NCI-H1436 (cell line): ENCODE data around the gene ERFE.

Experiments
- DNase-seq: peaks from one replicate; lab custom pipeline; 2025; lab: John Stamatoyannopoulos, UW

ERFE gene

GRCh38 chr2:238139196-238140039 lies 19.4 kb upstream of the ERFE start:
- no peak for DNase-seq

DNA sequence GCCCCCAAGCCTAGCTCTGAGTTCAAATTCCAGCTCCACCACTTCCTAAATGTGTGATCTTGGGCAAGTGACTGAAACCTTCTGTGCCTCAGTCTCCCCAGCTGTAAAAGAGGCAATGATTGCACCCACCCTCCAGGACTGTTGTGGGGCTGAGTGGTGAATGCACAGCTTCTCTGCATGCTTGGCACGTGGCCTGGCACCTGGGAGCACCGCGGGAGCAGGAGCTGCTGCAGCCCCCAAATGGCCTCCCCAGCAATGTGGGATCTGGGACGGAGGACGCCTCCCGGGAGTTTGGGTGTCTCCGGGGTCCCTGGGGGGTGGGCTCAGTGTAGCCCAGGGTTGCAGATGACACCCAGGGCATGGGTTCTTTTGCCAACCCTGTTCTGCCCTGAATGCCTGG lies 18.7 kb upstream of the ERFE start:
- no peak for DNase-seq

DNA sequence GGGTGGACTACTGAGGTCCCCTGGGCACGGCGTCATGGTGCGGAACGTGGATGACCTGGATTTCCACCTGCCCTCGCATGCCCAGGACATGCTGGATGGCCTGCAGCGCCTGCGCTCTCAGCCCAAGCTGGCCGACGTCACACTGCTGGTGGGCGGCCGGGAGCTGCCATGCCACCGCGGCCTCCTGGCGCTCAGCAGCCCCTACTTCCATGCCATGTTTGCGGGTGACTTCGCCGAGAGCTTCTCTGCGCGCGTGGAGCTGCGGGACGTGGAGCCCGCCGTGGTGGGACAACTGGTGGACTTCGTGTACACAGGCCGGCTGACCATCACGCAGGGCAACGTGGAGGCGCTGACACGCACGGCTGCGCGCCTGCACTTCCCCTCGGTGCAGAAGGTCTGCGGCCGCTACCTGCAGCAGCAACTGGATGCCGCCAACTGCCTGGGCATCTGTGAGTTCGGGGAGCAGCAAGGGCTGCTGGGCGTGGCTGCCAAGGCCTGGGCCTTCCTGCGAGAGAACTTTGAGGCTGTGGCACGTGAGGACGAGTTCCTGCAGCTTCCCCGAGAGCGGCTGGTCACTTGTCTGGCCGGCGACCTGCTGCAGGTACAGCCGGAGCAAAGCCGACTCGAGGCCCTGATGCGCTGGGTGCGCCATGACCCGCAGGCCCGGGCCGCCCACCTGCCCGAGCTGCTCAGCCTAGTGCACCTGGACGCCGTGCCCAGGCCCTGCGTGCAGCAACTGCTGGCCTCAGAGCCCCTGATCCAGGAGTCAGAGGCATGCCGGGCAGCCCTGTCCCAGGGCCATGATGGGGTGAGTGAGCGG lies 17.8 kb upstream of the ERFE start:
- no peak for DNase-seq

- no peak for DNase-seq
Measured at GRCh38 chr2:238141541-238142318, 17.0 kb upstream of the ERFE start.

- no peak for DNase-seq
Measured at GRCh38 chr2:238142382-238143205, 16.2 kb upstream of the ERFE start.

DNA sequence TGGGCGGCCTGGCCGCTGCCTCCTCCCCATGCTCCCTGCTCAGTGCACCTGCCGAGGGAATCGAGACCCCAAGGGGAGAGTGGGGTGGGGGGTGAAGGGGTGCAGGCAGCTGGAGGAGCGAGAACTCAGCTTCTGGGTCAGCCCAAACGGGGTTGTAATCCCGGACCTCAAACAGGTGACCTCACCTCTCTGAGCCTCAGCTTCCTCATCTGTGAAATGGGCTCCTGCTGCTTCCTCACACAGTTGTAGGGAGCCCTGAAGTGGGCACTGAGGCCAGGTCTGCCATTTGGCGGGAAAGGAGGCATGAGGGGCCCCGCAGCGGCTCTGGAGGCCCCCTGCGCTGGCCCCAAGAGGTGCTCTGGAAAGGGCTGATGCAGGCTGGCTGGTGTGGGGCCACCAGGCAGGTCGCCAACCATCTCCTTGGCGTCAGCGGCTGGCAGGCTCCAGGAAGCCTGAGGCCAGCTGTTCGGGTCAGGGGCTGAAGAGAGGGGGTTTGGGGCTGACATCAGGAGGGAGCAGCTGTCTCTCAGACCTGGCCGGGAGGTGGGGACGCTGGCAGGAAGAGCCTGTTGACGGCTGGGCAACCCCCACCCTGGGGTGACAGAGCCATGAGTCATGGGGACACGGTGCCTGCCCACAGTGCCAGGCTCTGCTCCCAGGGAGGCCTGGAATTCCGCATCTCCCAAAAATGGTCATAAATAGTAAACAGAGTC lies 15.4 kb upstream of the ERFE start:
- no peak for DNase-seq

DNA sequence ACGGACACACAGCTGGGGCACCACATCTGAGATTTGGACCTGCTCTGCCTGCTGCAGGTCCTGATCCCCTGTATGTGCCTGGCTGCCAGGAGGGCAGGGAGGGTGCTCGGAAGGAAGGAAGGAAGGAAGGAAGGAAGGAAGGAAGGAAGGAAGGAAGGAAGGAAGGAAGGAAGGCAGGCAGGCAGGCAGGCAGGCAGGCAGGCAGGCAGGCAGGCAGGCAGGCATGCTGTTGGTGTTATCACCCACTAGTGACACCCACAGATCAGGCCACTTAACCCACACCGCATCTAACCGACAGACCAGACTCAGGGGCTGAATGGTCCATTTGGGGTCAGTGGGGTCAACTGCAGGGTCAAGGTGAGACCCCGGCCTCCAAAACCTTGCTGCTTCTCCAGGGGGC lies 14.5 kb upstream of the ERFE start:
- DNase-seq, result no peak

- no peak for DNase-seq
Measured at GRCh38 chr2:238145046-238145445, 13.7 kb upstream of the ERFE start.

GRCh38 chr2:238145851-238146250 lies 12.9 kb upstream of the ERFE start:
- DNase-seq, result no peak

GRCh38 chr2:238146884-238147544 lies 11.8 kb upstream of the ERFE start:
- DNase-seq, result no peak

GRCh38 chr2:238148981-238149380 lies 9.8 kb upstream of the ERFE start:
- no peak for DNase-seq

- DNase-seq, result no peak
Measured at GRCh38 chr2:238149841-238150572, 8.8 kb upstream of the ERFE start.

- DNase-seq, result no peak
Measured at GRCh38 chr2:238150686-238151085, 8.1 kb upstream of the ERFE start.

GRCh38 chr2:238151205-238151604 lies 7.6 kb upstream of the ERFE start:
- DNase-seq, result no peak

GRCh38 chr2:238151628-238152235 lies 7.0 kb upstream of the ERFE start:
- DNase-seq, result no peak

GRCh38 chr2:238152771-238153688 lies 5.7 kb upstream of the ERFE start:
- no peak for DNase-seq

DNA sequence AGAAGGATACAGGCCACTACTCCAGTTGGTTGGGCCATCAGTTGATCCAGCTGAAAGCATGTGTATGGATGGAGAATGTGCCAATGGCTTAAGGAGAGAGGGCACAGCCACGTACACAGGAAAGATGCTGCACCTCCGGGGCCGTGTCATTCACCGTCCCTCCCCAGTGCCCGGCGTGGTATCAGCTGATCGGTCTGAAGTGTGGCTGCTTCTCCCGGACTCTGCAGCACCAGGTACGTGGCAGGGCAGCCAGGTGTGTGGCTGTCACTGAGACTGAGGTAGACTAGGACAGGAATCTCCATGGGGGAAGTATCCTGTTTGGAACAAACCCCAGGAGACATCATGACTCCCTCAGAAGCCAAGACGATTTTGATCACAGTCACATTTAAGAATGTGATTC lies 4.2 kb upstream of the ERFE start:
- DNase-seq, result no peak
